H1 (cell line): ENCODE results near the gene CYB5B. TPM values are rescaled to one million over a fixed set of nuclear protein-coding genes. Genes with fewer than 3 reads are reported as not detected.

Experiments used
- SP2 ChIP-seq: IDR thresholded peaks from 2 replicates; pipeline ENCODE4 v1.6.1; 2012; ENCODE audit warnings: mild to moderate bottlenecking, low read length, inconsistent platforms
- polyA plus RNA-seq, 7 experiments: library from polyadenylated mRNA; depleted of rRNA in 3 of 7; stranded (reverse) in 5 of 7; unstranded in 2 of 7; fragments of >200 nt in 5 of 7; fragments of 200-250 nt in 2 of 7; gene quantifications; 1 replicate in 5 of 7; 2 replicates in 1 of 7; 4 replicates in 1 of 7; pipeline versions ENCODE4 v1.2.1 to v1.2.3, GENCODE V29; 2011 to 2013; ENCODE audit warnings: missing spikeins in 2 of 7, mixed read lengths in 2 of 7
- total RNA-seq: library from RNA; stranded (reverse); fragmentation: NEBNext Ultra II Directional; extraction: Animal tissue kit (Norgen Biotek cat#: 25700); gene quantifications from 2 replicates; pipeline ENCODE4 v1.2.1, GENCODE V29; 2021

The CYB5B gene
- total and polyA plus RNA-seq, 2 of the 8 experiments (the other 6 are each of a cell fraction or from before 2014, with no cell fraction given): 108 to 127 TPM

DNA sequence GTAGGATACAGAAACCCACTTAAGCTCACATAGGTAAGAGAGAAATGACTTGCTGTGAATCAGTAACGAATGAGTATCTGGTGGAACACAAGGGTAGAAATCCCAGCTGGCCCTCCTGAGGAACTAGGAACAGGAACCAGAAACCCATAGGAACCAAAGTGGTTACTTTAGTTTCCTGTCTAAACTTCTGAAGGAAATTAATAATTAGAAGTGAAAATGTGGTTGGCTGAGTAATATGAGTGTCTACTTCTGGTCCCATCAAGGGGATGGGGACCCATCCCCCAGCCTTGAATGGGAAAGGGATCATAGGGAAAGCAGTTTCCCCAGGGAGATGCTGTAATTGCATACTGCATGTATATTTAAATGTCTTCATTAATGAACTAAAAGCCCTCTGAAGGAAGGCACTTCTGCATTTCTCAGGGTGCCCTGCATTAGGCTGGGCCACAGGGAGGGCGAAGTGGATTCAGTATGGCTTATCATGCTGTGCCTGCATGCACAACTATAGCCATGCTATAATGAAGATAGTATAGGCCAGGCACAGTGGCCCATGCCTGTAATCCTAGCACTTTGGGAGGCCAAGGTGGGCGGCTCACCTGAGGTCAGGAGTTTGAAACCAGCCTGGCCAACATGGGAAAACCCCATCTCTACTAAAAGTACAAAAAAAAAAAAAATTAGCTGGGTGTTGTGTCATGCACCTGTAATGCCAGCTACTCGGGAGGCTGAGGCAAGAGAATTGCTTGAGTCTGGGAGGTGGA lies 45.6 kb downstream of the CYB5B start (continued):
- TF ChIP-seq SP2: no peak
- TF ChIP-seq, all 59 proteins: peak for 0
